Thyroid gland (tissue), 4 donors: ENCODE results near the gene XRCC4.

Experiments
- POLR2A ChIP-seq, 2 donors: fragments of 450-650 bp; IDR thresholded peaks; one replicate each; pipeline ENCODE4 v1.6.1; 2017; ENCODE audit warnings: antibody characterized with exemption in 2 of 2, mild to moderate bottlenecking in 2 of 2, moderate library complexity in 1 of 2
- TF ChIP-seq, protein P1 (sequence below), 6 experiments: fragments of 200-600 bp in 3 of 6; fragments of 450-650 bp in 3 of 6; sonication (generic) in 3 of 6; IDR thresholded peaks; one replicate each; pipeline ENCODE4 v1.5.1; 2016 to 2019; ENCODE audit warnings: antibody characterized with exemption in 6 of 6, mild to moderate bottlenecking in 2 of 6, inconsistent platforms in 1 of 6, moderate library complexity in 1 of 6

DNA sequence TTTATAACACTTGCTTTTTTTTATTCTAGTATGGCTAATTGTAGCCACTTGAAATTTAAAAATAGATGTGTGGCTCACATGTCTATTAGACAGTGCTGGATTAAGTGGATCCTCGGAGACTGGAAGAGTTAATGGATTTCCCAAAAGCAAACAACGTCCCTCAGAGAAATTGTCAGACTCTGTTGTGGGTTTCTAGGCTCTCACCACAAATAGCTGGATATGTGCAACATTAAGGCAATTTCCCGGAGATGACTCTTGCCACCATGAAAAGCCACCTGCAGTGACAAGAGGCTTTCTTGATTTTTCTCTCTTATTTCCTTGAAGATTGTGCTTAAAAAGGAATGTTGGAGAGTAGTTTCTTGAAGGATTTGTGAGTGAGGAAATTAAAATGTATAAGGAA, 43.3 kb upstream of the XRCC4 start:
- no peak for TF ChIP-seq POLR2A (IDR thresholded peaks at IDR 0.05)
- TF ChIP-seq, protein P1, sequence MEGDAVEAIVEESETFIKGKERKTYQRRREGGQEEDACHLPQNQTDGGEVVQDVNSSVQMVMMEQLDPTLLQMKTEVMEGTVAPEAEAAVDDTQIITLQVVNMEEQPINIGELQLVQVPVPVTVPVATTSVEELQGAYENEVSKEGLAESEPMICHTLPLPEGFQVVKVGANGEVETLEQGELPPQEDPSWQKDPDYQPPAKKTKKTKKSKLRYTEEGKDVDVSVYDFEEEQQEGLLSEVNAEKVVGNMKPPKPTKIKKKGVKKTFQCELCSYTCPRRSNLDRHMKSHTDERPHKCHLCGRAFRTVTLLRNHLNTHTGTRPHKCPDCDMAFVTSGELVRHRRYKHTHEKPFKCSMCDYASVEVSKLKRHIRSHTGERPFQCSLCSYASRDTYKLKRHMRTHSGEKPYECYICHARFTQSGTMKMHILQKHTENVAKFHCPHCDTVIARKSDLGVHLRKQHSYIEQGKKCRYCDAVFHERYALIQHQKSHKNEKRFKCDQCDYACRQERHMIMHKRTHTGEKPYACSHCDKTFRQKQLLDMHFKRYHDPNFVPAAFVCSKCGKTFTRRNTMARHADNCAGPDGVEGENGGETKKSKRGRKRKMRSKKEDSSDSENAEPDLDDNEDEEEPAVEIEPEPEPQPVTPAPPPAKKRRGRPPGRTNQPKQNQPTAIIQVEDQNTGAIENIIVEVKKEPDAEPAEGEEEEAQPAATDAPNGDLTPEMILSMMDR (IDR thresholded peaks at IDR 0.05), result no peak
